Thyroid gland (tissue), 4 donors: Measurements from ENCODE around the gene SYNPO.

ENCODE experiments used
- CTCF ChIP-seq, 6 experiments: fragments of 200-600 bp in 3 of 6; fragments of 450-650 bp in 3 of 6; sonication (generic) in 3 of 6; IDR thresholded peaks; one replicate each; pipeline ENCODE4 v1.5.1; 2016 to 2019; ENCODE audit warnings: antibody characterized with exemption in 6 of 6, mild to moderate bottlenecking in 2 of 6, inconsistent platforms in 1 of 6, moderate library complexity in 1 of 6
- POLR2A ChIP-seq, 2 donors: fragments of 450-650 bp; IDR thresholded peaks; one replicate each; pipeline ENCODE4 v1.6.1; 2017; ENCODE audit warnings: antibody characterized with exemption in 2 of 2, mild to moderate bottlenecking in 2 of 2, moderate library complexity in 1 of 2

GRCh38 chr5:150593996-150594395 lies 46.5 kb upstream of the SYNPO start:
- TF ChIP-seq POLR2A (IDR thresholded peaks at IDR 0.05) (no peak), CTCF (IDR thresholded peaks at IDR 0.05) (no peak)
